Ovary (tissue), 3 donors: ENCODE data around the gene EMX2.
A peak's percentile ranks its signal among the peaks of the same experiment; 100 is the strongest.

ENCODE experiments used
- CTCF ChIP-seq, 3 donors: fragments of 450-650 bp in 2 of 3; fragments of 200-600 bp in 1 of 3; IDR thresholded peaks; one replicate each; pipeline versions ENCODE4 v1.5.1 to v1.8.0; 2016 to 2022; ENCODE audit warnings: antibody characterized with exemption in 3 of 3, mild to moderate bottlenecking in 1 of 3
- EP300 ChIP-seq: sonication (generic); formaldehyde crosslinking; IDR thresholded peaks from one replicate; pipeline ENCODE4 v1.6.1; 2017; ENCODE audit warnings: antibody characterized with exemption
- POLR2A ChIP-seq: fragments of 450-650 bp; IDR thresholded peaks from one replicate; pipeline ENCODE4 v1.6.1; 2017; ENCODE audit warnings: antibody characterized with exemption, mild to moderate bottlenecking, moderate library complexity
- donor health status: DM: no; HTN: no; CAD: no.

GRCh38 chr10:117543225-117544003 is 868 bp downstream of the EMX2 start:
- peak; percentile 12 to 23 (median 15) for TF ChIP-seq CTCF (IDR thresholded peaks at IDR 0.05)
- peak; percentile 8 for TF ChIP-seq POLR2A
- TF ChIP-seq EP300 = no peak
